GM21367 (cell line): ENCODE results near the gene ANP32A.
A peak's percentile ranks its signal among the peaks of the same experiment; 100 is the strongest.

ENCODE experiments used
- ATAC-seq: cut with Tn5 transposase; IDR thresholded peaks from one replicate; pipeline ENCODE4 v1.9.1; 2021; ENCODE audit not compliant: unreplicated experiment

ANP32A gene

DNA sequence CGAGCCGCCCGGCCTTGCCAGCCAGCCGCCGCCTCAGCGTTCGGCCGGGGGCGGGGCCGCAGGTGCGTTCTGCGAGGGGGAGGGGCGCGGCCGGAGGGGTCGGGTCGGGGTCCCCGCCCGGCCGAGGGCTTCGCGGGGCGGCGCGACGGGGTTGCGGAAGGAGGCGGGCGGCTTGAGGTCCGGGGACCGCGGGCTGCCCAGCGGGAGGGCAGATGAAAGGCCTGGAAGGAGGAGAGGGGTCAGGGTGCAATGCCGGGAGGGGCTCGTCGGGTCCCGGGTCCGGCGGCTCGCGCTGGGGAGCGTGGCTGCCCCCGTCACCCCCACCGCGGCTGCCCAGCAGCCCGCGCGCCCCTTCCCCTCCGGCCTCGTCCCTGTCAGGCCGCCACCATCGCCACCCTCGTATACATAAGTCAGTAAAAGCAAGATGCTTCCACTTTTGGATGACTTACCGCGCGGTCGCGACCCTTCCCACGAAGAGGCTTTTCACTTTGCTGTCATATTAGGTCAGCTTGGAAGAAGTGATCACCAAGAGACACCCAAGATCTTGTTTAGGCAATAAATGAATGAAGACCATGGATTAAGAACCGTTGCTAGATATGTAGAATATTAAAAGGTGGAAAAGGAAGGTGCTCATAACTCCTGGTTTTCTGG lies 620 bp upstream of the ANP32A start:
- ATAC-seq, result peak; percentile 17

DNA sequence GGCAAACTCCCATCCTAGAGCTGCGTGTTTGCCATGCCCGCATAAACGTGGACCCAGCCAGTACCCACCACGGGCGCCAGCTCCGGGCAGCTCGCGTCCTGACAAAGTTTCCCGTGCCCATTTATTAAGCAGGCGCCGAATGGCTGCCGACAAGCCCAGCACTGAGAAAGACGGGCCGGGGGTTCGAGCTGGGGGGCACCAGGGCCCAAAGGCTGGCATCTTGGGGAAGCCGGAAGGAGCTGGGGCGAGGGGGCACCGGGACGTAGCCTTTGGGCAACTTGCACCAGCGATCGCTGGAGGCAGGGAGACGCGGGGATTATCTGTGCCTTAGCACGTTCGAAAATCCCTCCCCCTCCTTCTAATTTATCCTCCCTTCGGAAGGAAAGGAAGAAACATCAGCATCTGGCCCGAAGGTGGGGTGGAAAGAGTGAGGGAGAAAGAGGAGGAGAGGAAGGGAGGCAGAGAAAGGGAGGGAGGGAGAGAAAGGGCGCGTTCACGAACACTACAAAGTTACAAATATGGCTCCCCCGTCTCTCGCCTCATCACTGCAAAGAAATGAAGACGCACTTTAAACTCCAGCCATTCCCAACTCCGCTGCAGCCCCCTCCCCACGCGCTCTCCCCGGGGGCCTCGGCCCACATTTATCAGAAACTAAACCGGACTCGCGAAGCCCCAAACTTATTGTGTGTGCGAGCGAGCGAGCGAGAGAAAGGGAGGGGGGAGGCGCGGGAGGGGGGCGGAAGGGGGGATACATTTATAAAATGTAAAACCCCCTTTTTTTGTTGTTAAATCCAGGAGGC lies 1.0 kb downstream of the ANP32A start:
- no peak for ATAC-seq

DNA sequence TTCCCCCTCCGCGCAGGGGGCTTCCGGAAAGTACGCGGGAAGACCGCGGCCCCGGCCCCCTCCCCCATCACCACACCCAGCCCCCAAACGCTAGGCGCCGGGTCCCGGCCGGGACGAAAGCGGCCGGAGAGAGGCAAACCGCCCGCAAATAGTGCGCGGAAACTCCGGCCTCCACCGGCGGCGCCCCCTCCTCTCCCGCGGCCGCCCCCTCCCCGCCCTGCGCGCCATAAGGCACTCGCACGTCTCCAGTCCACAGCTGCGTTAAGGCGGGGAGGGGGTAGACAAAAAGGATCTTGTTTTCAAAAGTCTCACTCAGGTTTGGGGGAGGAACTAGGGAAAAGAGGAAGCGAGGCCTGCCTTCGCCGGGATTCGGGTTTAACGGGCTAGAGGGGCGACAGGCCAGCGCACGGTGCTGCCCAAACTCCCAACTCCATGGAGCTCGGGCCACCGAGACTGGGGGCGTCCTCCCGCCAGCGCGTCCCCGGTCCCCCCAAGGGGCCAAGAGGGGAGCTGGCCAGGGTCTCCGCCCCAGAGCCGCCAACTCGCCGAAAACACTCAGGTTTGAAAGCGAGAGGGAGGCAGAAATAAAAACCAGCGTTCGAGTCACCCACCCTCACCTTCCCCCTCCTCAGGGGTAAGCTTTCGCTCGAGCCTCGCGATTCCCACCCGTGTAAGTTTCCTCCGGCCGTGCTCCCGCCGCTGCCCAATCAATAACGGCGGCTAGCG lies 1.8 kb downstream of the ANP32A start:
- no peak for ATAC-seq

DNA sequence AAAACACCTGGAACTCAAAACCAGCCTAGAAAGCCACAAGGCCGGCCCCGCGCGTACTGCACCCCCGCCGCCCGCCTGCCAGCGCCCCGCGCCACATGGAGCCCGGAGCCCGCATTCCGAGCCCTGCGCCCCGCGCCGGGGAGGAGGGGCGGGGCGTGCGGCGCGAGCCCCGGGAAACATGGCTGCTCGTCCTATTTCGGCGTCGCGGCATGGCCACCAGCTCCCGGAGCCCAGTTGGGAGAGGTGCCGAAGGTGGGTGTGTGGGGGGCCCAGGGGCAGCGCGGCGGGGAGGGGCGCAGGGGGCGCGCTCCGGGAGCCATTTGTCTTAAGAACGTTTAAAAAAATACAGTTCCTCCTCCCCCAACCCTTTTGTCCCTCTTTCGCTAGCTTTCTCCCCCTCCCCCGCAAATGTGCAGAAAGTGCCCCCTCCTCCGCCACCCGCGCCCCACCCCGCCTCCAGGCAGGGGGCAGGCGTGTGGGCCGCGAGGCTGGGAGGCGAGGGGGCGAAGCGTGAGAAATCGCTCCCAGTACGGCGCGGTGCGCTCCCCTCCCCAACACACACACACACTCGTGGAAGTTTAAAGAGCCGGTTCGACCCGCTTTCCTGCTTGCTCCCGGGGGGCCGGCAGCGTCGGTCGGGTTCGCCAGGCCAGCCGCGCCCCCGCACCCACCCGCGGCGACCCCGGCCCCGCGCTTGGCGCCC lies 2.5 kb downstream of the ANP32A start:
- ATAC-seq, result no peak

DNA sequence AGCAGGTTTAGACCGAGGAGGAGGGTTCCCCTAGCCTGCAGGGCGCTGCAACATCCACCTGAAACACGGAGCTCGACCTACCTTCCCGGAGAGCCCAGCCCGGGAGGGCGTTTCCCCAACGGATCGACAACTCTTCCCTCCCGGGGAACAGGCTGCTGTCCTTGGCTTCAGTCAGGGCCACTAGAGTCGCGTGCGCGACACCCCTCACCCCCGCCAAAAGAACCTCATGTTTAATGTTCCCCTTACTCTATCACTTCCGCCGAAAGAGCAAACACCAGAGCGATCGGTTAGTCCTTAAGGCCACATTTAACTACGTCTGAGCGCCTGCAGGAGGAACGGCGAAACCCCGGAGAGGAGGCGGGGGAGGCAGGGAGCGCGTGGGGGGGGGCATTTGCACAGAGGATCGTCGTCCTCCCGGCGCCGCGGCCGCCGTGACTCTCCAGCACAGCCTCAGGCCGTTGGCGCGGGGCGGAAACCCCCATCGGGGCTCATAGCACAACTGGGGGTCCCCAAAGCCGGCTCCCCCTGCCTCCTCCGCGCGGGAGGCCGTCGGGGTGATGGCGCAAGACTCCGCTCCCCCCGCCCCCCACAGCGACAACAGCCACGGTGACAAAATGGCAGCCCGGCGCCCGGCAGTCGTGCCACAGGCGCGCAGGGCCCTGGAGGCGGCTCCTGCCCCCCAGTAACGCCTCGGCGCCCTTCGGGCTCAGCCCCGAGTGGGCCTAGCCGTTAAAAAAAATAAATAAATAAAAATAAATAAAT lies 3.2 kb downstream of the ANP32A start:
- ATAC-seq, result no peak

GRCh38 chr15:68816795-68817303 lies 3.8 kb downstream of the ANP32A start:
- ATAC-seq, result no peak

DNA sequence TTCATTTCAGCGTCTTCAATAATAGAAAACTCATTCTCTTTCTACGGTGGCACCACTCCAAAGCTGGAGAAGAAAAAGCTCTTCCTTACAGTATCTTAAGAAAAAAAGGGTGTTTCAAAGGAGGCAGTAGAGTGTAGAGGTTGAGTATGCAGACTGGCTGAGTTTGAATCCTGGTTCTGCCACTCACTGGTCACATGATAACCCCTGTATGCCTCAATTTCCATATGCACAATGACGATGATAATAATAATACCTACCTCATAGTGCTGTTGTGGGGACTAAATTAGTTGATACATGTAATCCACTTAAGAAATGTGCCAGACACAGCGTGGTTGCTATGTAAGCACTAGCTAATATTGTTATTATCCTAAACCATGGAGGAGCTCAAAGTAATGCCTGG lies 4.5 kb downstream of the ANP32A start:
- ATAC-seq, result no peak

GRCh38 chr15:68815598-68815997 lies 5.1 kb downstream of the ANP32A start:
- no peak for ATAC-seq

DNA sequence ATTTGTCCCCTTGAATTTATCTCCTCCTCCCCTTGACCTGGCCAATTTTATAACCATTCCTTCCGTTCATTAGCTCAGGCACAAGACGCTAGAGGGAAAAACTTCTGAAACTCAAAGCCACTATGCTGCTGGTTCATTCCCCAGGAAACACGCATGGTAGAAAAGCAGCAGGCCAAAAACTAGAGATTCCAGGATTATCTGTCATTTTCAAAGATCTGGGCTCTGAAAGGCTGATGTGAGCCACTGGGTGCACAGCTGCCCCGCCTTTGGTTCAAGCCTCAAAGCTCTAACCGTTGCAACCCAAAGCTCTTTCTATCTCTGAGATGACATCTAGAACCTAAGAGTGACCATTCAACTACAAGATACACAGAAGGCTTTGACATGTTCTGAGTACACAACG lies 6.1 kb downstream of the ANP32A start:
- ATAC-seq, result no peak

DNA sequence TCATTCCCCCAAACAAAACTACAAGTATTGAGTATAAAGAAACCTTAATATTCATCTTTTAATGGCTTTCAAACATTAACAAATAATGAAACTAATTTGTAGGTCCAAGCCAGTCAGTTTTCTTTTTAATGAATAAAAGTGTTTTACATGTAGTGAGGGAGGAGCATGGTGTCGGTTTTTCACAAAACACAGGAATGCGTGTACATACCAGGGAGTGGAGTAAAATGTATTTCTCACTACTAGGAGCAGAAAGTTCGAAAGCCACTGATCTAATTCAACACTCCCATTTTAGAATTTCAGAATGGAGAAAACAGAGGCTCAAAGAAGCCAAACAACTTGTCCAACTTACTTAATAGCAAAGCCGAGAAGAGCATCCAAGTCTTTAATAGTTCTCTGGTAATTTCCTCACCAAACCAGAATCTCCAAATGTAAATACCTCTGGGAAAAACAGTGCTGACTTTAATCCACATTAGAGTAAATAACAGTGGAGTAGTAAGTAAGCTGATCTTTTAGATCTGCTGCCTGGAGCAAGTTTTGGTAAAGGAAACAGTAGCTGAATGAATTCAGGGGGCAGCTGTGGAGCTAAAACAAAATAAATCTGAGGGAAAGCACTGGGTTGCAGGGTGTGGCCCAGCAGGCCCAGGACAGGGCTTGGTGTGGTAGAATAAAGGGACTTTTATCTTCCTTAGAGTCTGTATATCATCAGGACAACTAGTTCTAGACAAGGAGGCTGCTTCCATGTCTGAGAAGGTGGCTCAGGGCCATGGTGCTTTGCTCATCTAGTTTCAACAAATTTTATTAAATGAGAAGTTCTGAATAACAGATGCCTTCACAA lies 7.9 kb downstream of the ANP32A start:
- ATAC-seq, result no peak

GRCh38 chr15:68812069-68812468 lies 8.6 kb downstream of the ANP32A start:
- no peak for ATAC-seq

- ATAC-seq, result no peak
These were observed 11.2 kb downstream of the ANP32A start for GRCh38 chr15:68809517-68809916.

- no peak for ATAC-seq
These were observed 11.9 kb downstream of the ANP32A start for GRCh38 chr15:68808770-68809169.

DNA sequence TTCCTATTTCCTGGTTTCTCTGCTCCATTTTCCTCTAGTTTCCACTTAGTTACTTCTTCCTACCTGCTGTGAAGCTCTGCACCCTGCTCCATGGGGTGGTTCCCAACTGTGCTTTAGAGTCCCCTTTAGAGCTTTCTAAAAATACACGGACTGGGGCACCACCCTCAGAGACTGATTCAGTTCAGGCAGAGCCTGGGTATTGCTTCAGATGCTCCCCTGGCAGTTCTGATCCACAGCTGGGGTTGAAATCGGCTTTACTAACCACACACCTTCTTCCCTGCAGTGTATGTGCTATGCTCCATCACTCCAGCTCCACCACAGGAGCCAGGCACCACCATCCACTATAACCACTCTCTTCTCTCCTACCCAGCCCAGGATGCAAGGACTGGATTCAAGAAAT lies 12.6 kb downstream of the ANP32A start:
- no peak for ATAC-seq

- no peak for ATAC-seq
These were observed 13.4 kb downstream of the ANP32A start for GRCh38 chr15:68807249-68807648.

DNA sequence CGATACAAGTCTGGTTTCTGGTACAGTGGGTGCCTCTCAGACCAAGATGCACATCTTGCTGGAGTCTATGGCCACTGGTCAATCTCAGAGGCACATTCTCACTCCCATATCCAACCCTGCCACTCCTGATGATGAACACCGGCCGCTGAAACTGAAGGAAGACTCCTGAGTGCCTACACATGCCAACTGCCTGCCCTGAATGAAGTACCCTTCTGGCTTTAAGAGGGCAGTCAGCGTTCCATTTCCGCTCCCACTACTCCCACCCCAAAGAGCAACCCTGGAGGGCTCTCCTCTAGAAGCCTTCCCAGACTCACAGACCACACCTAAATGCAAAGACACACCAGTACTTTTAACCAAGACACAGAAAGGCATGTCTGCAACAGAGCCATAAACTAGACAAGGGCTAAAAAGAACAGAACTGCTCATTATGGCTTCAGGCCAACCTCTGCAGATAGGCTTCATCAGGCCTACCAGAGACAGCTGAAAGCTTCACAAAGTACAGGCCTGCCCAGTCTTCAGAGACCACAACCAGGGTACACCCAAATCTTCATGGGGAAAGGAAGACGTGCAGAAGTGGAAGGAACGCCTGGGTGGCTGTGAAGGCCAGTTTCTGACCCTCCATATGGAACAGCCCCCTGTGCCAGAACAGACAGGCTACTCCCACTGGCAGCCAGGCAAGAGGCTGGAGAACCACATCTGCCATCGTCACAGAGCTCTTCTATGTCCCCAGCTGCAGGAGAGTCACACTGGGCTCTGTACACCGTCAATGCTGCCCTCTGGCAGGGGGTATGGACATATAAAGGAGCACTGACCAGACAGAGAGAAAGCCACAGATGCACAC lies 14.3 kb downstream of the ANP32A start:
- no peak for ATAC-seq

GRCh38 chr15:68802373-68802772 lies 18.3 kb downstream of the ANP32A start:
- ATAC-seq, result no peak

- ATAC-seq, result no peak
These were observed 19.0 kb downstream of the ANP32A start for GRCh38 chr15:68801572-68802148.
